Measurements from ENCODE around the gene PDZK1. TPM values are rescaled to one million over a fixed set of nuclear protein-coding genes. Genes with fewer than 3 reads are reported as not detected.
A peak's percentile ranks its signal among the peaks of the same experiment; 100 is the strongest.
"Not testable (repeated sequence)": the region's sequence is repeated elsewhere in the genome, so short reads cannot be mapped to it uniquely, and the experiment has no call there.

Gene PDZK1
- not detected for total RNA-seq

DNA sequence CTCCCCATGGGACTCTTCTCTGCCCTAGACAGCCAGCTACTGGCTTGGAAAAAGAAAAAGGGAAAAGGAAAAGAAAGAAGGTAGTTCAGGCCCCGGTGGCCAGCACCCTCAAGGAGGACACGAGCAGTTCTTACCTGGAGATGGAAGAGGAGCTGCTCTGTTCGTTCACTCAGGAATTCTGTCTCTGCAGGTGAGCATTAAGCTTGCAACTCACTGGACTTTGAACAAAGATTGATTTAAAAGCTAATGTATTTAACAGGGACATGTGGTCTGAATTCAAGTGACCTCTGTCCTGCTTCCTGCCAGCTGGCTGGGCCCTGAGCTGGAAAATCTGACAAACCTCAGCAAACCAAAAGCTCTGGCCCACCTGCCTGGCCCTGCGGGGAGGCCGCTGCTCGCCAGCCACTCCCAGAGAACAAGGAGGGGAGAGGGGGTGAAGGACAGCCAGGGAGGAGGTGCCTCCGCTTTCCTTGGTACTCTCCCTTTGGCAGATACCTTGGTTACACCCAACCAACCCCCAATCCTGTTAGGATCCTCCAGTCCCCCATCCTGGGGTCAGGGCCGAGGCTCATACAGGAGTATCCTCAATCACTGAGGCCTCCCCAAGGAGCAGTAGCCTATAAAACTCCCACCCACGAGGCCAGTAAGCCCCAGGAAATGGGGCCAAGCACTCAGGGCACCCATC is at the start of gene PDZK1:
PDZK1 (minus strand) TSS at position 186 of the 685 bp plus-strand sequence. CDS start 19,347 bp downstream, outside the sequence.
- Mint-ChIP-seq H3K4me1 (no peaks in the 10 kb centered on the region), H3K4me3 (no peak within 1 kb of the TSS), H3K9me3 (no peaks in the 10 kb centered on the region), H3K27me3 (no peaks in the 10 kb centered on the region), H3K27ac (no peak within 1 kb of the TSS), H3K36me3 (no peaks in the 10 kb centered on the region)
- DNase-seq, result no peak

DNA sequence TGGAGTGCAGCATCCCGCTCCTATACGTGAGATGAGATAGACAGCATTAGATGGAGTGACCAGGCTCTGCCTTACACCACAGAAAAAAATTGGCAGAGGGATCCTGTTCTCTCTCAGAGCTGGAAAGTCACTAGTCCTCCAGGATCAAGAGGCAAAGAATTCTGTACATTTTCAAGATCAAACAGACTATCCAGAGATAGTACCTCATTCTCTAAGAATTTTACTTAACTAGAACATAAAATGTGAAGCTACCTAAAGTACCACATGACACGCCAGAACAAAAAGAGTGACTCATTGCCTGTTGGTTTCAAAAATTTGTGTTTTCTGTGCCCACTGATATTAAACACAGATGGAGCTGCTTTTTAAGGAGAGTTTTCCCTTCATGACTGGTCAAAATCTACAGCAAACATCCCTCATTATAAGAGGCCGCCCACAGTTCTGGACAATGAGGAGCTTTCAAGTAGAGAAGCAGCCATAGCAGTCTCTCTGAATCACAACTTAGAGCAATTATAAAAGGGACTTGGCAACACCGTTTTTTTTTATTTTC is 44.4 kb upstream of the PDZK1 start:
- Mint-ChIP-seq H3K4me1 (peaks cover 13% of the 10 kb centered on the region), H3K27ac (no peak overlapping the region), H3K36me3 (peaks cover 16% of the 10 kb centered on the region), H3K4me3 (no peak overlapping the region), H3K27me3 (no peaks in the 10 kb centered on the region), H3K9me3 (no peaks in the 10 kb centered on the region)
- DNase-seq, result no peak

DNA sequence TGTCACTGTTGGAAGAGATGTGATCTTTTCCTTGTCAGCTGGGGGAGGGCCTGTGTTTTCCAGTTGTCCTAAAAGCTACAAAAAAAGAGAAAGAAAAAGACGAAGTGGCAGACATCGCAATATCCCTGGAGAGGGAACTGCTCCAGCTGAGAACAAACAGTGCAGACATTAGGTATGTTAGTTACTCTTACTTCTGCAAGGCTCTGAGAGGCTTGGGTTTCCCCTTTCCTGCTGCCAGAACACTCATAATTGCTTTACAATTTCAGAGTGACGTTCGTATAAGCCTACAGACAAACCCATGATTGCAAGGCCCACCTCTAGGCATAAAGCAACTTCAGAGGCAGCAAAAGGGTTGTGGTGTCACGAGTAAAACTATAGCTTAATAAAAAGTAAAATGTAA is 43.3 kb upstream of the PDZK1 start:
- no peak overlapping the region for H3K27ac Mint-ChIP-seq
- peaks cover 14% of the 10 kb centered on the region for H3K36me3 Mint-ChIP-seq
- peaks cover 11% of the 10 kb centered on the region for H3K4me1 Mint-ChIP-seq

DNA sequence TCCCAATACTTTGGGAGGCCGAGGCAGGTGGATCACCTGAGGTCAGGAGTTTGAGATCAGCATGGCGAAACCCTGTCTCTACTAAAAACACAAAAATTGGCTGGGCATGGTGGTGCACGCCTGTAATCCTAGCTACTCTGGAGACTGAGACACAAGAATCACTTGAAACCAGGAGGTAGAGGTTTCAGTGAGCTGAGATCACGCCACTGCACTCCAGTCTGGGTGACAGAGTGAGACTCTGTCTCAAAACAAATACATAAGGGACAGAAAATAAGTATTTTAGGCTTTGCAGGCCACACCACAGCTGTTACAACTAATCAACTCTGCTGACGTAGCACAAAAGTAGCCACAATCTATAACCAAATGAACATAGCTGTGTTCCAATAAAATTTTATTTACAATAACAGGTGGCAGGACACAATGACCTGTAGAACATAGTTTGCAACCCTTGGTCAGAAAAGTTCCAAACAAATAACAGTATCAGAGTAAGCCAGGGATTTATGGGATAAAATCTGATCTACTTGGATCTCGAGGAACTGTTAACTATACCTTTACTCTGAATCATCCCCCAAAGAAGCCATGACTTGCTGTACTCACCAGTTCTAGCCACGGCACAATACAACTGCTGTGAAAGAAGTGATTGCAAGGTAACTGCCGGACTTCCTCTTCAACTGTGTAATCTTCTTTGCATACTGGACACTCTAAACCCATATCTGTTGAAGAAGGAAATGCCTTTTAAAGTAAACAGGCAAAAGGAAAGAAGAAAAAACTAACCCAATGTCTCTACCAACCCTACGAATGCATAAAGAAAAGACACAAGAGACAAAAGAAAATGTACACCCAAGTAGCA is 40.5 kb upstream of the PDZK1 start:
- Mint-ChIP-seq H3K9me3 (no peaks in the 10 kb centered on the region), H3K36me3 (peaks cover 28% of the 10 kb centered on the region), H3K4me3 (no peak overlapping the region), H3K4me1 (peaks cover 9% of the 10 kb centered on the region), H3K27ac (no peak overlapping the region), H3K27me3 (no peaks in the 10 kb centered on the region)
- no peak for DNase-seq

More for the DNA sequence above, 43.3 kb upstream of the PDZK1 start:
- Mint-ChIP-seq H3K27me3 (no peaks in the 10 kb centered on the region), H3K9me3 (no peaks in the 10 kb centered on the region), H3K4me3 (no peak overlapping the region)
- no peak for DNase-seq

DNA sequence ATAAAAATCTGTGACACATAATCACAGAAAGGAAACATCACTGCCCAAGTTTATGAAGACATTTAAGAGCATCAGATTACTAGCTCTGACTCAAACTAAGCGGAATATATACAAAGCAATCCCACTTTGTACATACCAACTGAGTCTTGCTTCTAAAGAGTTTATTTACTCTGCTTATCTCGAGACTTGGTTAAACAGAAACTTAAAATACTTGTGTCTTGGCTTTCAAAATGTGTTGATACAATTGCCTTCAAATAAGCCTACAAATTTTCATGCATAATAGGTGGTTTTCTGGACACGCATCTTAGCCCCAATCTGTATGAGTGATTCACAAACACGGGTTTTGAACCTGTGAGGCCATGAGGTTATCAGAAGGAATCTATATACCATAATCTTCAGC is 33.1 kb upstream of the PDZK1 start:
- no peaks in the 10 kb centered on the region for H3K27me3 Mint-ChIP-seq
- no peaks in the 10 kb centered on the region for H3K9me3 Mint-ChIP-seq
- peaks cover 3% of the 10 kb centered on the region for H3K4me1 Mint-ChIP-seq
- no peak for DNase-seq
- peaks cover 23% of the 10 kb centered on the region for H3K36me3 Mint-ChIP-seq
- H3K27ac Mint-ChIP-seq, result no peak overlapping the region
- no peak overlapping the region for H3K4me3 Mint-ChIP-seq

DNA sequence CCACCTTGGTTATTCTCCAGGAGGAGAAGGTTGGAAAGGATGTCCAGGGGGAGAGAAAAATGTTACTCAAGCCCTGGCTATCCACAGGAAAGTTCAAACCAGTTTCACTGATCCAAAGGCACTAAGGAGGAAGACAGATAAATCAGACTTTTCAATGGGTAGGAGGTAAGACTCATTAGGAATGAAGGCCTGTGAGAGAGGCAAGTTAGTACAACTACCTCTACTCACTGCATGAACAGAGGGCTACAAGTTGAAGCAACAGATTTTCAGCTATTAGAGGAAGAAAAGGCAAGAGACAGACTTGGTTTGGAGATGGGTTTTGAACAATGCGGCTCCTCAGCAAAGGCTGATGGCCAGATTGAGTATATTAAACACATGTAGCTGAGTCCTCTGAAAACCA is 29.0 kb upstream of the PDZK1 start:
- H3K4me1 Mint-ChIP-seq, result peaks cover 4% of the 10 kb centered on the region
- DNase-seq, result no peak
- H3K36me3 Mint-ChIP-seq, result peaks cover 3% of the 10 kb centered on the region
- H3K4me3 Mint-ChIP-seq, result no peak overlapping the region
- no peaks in the 10 kb centered on the region for H3K27me3 Mint-ChIP-seq
- H3K27ac Mint-ChIP-seq, result no peak overlapping the region
- no peaks in the 10 kb centered on the region for H3K9me3 Mint-ChIP-seq

DNA sequence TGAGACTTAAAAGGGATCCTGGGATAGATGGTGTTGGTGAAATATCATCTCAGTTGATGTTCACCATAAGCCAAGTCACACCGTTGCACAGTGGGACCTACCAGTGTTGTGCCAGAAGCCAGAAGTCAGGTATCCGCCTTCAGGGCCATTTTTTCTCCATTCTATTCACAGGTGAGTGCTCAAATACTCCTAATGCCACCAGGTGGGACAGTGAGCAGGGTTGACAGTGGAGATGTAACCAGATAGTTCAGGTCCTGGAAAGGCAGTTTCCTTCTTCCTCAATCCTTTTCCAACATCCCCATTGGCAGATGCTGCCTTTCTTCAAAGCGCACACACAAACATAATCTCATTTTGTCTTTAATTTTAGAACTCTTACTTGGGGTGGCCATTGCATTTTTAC is 23.7 kb upstream of the PDZK1 start:
- Mint-ChIP-seq H3K36me3 (peaks cover 3% of the 10 kb centered on the region), H3K27ac (no peak overlapping the region), H3K9me3 (no peaks in the 10 kb centered on the region), H3K4me3 (no peak overlapping the region), H3K4me1 (peaks cover 6% of the 10 kb centered on the region), H3K27me3 (no peaks in the 10 kb centered on the region)
- no peak for DNase-seq

DNA sequence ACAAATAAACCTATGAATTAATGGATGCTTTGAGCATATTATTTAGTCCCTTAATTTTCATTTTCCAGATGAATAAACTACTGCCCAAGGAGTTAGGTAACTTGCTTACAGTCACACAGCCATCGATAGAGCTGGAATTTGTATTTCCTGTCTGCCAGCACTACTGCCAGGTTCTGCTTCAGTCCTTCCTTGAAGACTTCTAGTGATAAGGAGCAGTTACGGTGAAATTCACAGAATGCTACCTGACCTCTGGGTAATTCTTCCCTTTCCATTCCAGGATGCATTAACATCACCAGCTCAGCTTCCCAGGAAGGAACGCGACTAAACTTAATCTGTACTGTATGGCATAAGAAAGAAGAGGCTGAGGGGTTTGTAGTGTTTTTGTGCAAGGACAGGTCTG is 23.3 kb upstream of the PDZK1 start:
- Mint-ChIP-seq H3K9me3 (no peaks in the 10 kb centered on the region), H3K27me3 (no peaks in the 10 kb centered on the region), H3K27ac (no peak overlapping the region), H3K36me3 (peaks cover 3% of the 10 kb centered on the region), H3K4me1 (peaks cover 6% of the 10 kb centered on the region), H3K4me3 (no peak overlapping the region)
- no peak for DNase-seq

DNA sequence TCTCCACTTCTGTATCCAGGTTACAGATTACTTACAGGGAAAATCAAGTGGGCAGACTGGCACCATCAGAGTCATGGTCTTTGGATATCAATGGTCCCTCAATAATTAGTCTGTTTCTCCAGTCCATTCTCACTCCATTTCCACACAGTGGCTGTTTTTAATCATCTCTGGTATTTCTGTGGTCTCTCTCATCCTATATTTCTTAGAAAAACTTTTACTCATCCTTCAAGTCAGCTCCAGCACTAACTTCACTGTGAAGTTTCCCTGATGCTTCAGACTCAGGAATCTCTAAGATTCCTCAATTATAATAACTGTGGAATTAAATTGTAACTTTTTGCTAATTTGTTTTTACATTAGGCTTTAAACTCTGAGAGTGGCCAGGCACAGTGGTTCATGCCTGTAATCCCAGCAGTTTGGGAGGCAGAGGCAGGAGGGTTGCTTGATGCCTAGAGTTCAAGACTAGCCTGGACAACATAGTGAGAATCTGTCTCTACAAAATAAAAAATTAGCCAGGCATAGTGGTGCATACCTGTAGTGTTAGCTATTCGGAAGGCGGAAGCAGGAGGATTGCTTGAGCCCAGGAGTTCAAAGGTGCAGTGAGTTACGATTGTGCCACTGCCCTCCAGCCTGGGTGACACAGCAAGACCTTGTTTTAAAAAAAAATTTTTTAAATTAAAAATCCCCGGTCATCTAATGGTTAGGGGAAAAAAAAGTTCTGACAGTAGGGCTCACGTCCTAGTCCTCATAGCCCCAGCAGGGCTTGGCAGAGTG is 22.7 kb upstream of the PDZK1 start:
- Mint-ChIP-seq H3K27ac (no peak overlapping the region), H3K9me3 (no peaks in the 10 kb centered on the region)

DNA sequence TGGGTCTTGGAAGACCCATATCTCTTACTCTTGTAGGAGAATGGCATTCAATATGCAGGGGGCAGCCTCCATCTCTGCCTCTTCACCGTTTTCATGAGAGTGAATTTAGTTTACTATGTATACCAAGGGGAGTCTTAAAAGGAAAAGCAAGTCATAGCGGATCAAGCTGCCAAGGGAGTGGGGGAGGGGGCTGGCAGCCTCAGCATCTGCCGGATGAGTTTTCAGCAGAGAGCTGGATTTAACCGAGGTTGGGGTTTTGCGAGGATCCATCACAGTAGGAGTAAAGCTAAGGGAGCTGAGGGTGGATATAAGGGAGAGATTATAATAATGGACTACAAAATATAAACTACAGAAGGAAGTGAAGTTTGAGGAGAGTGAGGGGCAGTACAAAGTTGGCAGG is 22.0 kb upstream of the PDZK1 start:
- Mint-ChIP-seq H3K36me3 (peaks cover 3% of the 10 kb centered on the region), H3K27ac (no peak overlapping the region)

More for the DNA sequence above, 22.7 kb upstream of the PDZK1 start:
- no peaks in the 10 kb centered on the region for H3K27me3 Mint-ChIP-seq
- DNase-seq, result no peak
- peaks cover 3% of the 10 kb centered on the region for H3K36me3 Mint-ChIP-seq
- H3K4me1 Mint-ChIP-seq, result peaks cover 6% of the 10 kb centered on the region
- H3K4me3 Mint-ChIP-seq, result no peak overlapping the region

DNA sequence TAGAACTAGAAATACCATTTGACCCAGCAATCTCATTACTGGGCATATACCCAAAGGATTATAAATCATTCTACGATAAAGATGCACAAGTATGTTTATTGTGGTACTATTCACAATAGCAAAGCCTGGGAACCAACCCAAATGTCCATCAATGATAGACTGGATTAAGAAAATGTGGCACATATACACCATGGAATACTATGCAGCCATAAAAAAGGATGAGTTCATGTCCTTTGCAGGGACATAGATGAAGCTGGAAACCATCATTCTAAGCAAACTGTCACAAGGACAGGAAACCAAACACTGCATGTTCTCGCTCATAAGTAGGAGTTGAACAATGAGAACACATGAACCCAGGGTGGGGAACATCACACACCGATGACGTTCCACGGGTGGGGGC is 19.0 kb upstream of the PDZK1 start:
- peaks cover 15% of the 10 kb centered on the region for H3K27me3 Mint-ChIP-seq
- H3K36me3 Mint-ChIP-seq, H3K9me3 Mint-ChIP-seq, H3K4me1 Mint-ChIP-seq, DNase-seq, H3K4me3 Mint-ChIP-seq, H3K27ac Mint-ChIP-seq: not testable (repeated sequence)

More for the DNA sequence above, 22.0 kb upstream of the PDZK1 start:
- no peaks in the 10 kb centered on the region for H3K9me3 Mint-ChIP-seq
- H3K4me3 Mint-ChIP-seq, result no peak overlapping the region
- peaks cover 6% of the 10 kb centered on the region for H3K4me1 Mint-ChIP-seq
- no peaks in the 10 kb centered on the region for H3K27me3 Mint-ChIP-seq
- DNase-seq, result no peak

DNA sequence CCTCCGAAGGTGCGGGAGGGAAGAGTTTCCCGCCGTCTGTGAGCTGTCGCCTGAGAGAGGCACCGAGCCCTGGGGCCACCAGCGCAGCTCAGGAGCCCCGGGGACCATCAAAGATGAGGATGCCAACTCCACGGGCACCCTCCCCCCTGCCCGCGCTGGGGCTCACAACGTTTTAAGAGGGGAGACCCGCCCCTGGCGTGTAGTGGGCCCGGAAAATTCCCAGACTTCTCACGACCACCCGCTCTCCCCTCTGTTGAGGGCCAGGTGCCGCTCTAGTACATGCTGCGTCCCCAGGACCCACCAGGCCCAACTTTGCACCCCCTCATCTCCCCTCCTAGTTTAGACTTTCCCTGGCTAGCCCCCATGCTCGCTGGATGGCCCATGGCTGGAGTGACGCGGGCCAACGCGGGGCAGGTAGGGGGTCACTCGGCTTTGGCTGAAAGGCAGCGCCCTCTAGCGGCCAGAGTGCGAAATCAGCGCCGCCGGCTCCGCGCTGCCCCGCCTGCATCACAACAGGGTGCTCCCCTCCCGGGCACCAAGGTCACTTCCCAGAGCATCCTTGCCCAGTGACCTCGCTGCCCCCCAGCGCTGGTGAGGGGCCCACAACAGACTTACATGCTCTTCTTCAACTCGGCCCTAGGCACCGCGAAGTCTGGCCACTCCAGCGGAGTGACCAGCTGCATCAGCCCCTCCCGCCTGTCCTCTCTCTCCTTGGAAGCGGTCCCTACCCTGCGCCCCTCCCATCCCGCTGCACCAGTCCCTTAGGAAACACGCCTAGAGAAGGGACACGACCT is 13.9 kb upstream of the PDZK1 start:
- Mint-ChIP-seq H3K27ac (peak overlapping the region; percentile 44), H3K4me1 (peaks cover 22% of the 10 kb centered on the region), H3K9me3 (no peaks in the 10 kb centered on the region)

DNA sequence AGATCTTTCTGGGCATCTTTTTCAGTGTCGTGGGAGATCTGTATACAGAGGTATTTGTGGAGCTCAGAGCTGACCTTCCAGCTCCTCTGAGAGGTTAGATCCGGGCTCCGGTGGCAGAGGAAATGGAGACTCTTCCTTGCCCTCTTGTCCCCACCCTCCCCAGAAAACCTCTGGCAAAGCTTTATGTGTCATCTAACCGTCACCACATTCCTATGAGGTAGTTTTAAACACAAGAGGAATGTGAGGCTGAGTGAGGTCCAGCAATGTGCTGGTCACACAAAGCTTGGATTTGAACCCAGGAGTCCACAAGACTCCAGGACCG is 13.3 kb upstream of the PDZK1 start:
- Mint-ChIP-seq H3K27ac (no peak overlapping the region), H3K36me3 (no peaks in the 10 kb centered on the region), H3K4me3 (peak overlapping the region; percentile 78), H3K27me3 (peaks cover 18% of the 10 kb centered on the region), H3K4me1 (peaks cover 22% of the 10 kb centered on the region), H3K9me3 (no peaks in the 10 kb centered on the region)
- DNase-seq, result no peak

More for the DNA sequence above, 13.9 kb upstream of the PDZK1 start:
- peak; percentile 72 for DNase-seq
- Mint-ChIP-seq H3K36me3 (no peaks in the 10 kb centered on the region), H3K4me3 (peak overlapping the region; percentile 78), H3K27me3 (peaks cover 18% of the 10 kb centered on the region)
